Globus pallidus (tissue), 1 donor: ENCODE results near the gene OTUB2.
A peak's percentile ranks its signal among the peaks of the same experiment; 100 is the strongest.

Experiments used
- DNase-seq: peaks from one replicate; pipeline ENCODE4 v3.0.0-alpha.2; 2015; ENCODE audit warnings: low spot score

Gene OTUB2

GRCh38 chr14:93997082-93997481 lies 29.1 kb upstream of the OTUB2 start, which contains the start of gene CCDC197:
Gene CCDC197, plus strand, starts transcription at chr14:93997301. Its CDS starts 831 bp downstream, at chr14:93998132.
- no peak for DNase-seq

GRCh38 chr14:93997916-93998870 lies 27.9 kb upstream of the OTUB2 start:
- DNase-seq = no peak

DNA sequence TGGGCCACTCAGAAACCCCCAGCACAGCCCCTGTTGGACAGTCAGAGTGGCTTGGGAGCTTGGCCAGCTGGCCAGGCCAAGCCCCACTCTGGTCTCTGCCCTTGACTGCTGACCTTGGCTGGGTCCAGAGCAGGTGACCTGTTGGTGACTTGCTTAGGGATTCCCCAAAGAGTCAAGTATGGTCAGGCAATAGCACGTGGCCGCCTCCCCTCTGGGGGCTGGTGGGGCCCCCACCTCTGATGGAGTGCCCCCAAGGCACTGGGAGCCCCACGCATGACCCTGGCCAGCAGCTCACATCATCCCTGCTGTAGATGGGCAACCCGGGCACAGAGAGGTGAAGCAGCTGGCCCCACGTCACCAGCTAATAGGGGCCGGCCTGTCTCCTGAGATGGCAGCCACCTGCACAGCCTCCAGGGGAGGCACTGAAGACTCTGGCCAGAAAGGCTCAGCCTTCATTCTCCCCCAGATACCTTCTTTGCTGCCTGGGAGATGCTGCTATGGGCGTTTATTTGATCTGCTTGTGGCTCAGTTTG lies 27.2 kb upstream of the OTUB2 start:
- DNase-seq = no peak

- no peak for DNase-seq
These were observed 26.6 kb upstream of the OTUB2 start for GRCh38 chr14:93999573-93999972.

- DNase-seq = no peak
These were observed 25.9 kb upstream of the OTUB2 start for GRCh38 chr14:94000267-94000666.

DNA sequence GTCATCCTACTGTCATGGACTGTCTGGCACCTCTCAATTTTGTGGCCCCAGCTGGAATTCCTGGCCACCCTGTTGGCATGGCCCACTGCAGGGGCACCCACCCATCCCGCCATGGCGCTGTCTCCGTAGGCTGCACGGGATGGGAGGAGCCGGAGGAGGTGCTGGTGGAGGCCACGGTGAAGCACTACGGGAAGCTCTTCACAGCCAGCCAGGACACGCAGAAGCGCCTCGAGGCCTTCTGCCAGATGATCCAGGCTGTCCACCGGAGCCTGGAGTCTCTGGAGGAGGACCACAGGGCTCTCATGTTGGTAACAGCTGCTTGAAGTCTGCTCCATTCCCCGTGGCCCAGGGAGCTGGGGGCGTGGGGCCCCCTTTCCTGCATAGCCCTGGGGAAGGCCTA lies 25.1 kb upstream of the OTUB2 start:
- DNase-seq = no peak

GRCh38 chr14:94001501-94002396 lies 24.4 kb upstream of the OTUB2 start:
- DNase-seq = peak; percentile 58

GRCh38 chr14:94003397-94003796 lies 22.7 kb upstream of the OTUB2 start:
- no peak for DNase-seq

GRCh38 chr14:94004015-94004414 lies 22.1 kb upstream of the OTUB2 start:
- DNase-seq = no peak

DNA sequence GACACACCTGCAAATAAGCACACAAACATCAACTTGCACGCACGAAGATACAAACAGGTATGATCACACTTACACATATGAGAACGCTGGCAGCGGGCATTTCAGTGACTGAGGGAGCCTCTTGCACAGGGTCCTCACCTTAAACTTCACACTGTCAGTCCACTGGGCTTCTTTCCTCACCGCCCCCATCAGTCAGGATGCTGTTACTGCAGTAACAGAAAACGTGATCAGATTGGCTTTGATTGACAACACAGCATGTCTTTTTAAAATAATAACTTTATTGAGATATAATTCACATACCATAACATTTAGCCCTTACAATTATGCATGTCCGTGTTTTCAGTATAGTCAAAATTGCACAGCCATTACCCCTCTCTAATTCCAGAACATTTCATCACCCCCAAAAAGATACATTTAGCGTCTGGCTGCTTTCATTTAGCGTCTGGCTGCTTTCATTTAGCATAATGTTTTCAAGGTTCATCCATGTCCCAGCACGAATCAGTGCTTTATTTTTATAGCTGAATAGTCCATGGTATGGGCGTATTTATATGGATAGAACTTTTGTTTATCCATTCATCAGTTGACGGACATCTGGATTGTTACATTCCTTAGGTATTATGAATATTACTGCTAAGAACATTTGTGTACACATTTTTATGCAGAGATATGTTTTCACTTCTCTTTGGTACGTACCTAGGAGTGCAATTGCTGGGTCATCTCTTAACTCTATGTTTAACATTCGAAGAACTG lies 20.6 kb upstream of the OTUB2 start:
- DNase-seq = no peak

GRCh38 chr14:94008234-94008633 lies 17.9 kb upstream of the OTUB2 start:
- no peak for DNase-seq

DNA sequence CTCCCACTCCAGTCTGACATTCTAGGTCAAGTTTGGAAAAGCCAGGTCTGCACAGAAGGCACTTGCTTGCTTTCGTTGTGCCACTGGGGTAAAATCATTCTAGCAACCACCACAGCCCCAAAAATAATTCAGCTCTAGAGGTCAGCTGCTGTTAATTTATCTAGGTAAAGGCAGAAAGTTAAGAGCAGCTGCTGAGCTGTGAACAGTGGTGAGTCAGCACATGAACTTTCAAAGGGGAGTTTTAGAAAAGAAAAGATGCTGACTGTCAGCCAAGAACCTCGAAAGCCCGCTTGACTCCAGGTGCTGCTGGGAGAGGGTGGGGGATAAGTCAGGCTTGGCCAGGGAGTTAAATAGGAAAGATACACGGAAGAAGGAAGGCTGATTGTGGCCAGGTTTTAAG lies 16.4 kb upstream of the OTUB2 start:
- DNase-seq = no peak

- DNase-seq = no peak
These were observed 15.5 kb upstream of the OTUB2 start for GRCh38 chr14:94010625-94011024.

- no peak for DNase-seq
These were observed 14.3 kb upstream of the OTUB2 start for GRCh38 chr14:94011795-94012194.

GRCh38 chr14:94014382-94014781 lies 11.8 kb upstream of the OTUB2 start:
- DNase-seq = no peak

- no peak for DNase-seq
These were observed 10.9 kb upstream of the OTUB2 start for GRCh38 chr14:94015223-94015622.

DNA sequence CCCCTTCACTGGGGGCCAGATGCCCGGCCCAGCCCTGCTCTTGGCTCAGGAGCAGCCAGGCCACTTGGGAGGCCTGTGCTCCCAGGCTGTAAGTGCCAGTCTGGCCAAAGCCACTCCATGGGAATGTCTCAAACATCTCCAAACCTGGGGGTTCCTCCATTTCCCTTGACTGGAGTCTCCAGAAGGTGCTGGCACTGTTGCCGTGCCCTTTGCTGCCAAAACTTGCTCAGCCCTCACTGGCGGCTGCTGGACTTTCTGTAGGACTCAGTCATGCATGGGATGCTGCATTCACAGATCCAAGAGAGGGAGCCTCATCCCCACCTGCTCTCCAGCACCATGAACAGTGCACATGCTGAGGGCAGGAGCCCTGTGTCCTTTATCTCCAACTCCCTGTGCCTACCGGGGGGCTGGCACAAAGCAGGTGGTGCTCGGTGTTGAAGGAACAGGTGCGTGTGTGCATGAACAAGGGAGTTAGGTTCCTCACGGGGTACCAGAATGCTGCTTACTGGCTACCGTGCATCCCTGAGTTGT lies 9.6 kb upstream of the OTUB2 start:
- no peak for DNase-seq

DNA sequence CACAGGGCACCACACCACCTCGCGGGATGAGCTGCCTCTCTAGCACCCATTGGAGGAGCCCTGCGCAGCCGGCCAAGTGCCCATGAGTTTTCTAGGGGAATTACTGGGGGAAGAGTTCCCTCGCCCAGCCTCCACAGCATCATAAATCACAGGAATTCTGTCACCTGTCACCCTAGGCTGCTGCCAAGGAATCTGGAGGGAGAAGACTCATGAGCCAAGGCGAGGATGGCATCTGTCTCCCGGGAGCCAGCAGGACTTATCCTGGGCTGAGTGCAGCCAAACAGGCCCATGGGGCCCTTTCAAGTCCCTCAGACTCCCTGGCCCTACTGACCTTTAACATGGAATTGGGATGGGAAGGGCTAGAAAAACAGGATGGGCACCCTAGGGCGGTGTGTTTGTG lies 7.8 kb upstream of the OTUB2 start:
- no peak for DNase-seq

DNA sequence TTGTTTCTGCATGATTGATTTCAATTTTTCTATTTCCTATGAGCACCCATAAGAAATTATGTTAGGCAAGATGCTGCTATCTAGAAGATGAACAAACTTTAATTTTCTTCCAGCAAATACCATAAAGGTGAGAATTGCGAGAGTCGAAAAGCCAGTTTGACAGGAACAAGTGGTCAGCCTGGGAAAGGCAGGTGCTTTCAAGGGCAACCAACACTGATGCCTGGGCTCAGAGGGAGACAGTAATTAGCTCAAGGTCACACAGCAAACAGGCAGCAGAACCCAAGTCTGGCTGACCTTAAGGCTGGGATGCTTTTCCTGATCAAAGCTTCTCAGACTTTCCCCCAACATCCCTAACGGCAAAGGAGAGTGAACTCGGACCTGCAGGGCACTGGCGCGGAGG lies 6.8 kb upstream of the OTUB2 start:
- no peak for DNase-seq

- DNase-seq = no peak
These were observed 5.9 kb upstream of the OTUB2 start for GRCh38 chr14:94020267-94020666.

GRCh38 chr14:94021001-94021400 lies 5.1 kb upstream of the OTUB2 start:
- no peak for DNase-seq
